ENCODE results near the gene WNT7B.

Gene WNT7B

GRCh38 chr22:45927059-45927458 lies 49.9 kb downstream of the WNT7B start:
- no peak for DNase-seq (ENCODE audit: low read depth in 2 of 2)

DNA sequence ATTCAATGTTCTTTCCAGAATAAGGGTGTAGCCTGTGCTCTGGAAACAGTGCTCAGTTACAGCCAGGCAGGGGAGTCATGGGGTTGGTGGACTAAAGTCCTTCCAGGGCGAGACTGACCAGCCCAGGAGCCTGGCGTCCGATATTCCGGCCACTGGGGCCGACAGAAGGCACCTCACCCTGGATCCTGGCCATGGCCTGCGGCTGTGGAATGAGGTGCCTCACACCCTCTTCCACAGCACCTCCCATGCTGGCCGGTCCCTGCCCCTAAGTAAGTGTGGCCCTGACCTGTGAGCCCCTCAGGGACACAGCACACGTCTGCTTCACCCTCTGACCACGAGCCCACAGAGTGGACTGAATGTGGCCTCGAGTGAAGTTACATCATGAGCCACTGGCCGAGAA lies 50.5 kb downstream of the WNT7B start:
- DNase-seq (ENCODE audit: low read depth in 2 of 2): no peak

- DNase-seq (ENCODE audit: low read depth in 2 of 2): no peak
Observed at GRCh38 chr22:45925811-45926351, 51.1 kb downstream of the WNT7B start.

- no peak for DNase-seq (ENCODE audit: low read depth in 2 of 2)
Observed at GRCh38 chr22:45923835-45924234, 53.1 kb downstream of the WNT7B start.

DNA sequence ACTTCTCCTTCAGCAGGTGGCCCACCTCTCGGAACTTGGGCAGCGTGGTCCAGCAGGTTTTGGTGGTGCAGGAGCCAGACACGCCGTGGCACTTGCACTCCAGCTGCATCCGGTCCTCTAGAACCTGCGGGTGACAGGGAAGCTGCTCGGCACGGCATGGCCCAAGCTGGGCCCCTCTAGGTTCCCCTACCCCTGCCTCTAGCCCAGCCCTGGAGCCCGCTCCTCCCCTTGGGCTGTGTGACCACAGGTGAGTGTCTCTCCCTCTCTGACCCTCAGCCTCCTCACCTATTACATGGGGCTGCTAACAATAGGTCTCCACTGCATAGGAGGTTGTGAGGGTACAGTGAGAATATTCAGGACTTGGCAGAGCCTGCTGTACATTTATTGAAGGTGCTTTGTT lies 53.8 kb downstream of the WNT7B start:
- DNase-seq (ENCODE audit: low read depth in 2 of 2): no peak

DNA sequence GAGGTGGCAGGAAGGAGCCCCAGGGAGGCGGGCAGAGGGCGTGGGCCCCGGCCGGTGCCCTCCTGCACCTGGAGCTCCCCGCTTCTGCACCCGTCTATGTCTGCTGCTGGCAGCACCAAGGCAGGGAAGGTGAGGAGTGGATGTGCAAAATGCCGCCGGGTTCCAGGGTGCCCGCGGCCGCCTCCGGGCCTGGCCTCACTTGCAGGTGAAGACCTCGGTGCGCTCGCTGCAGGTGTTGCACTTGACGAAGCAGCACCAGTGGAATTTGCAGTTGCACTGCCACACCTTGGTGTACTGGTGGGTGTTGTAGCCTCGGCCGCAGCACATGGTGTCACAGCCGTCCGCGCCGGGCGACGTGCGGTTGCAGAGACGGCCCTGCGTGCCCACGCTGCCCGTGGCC lies 54.3 kb downstream of the WNT7B start:
- no peak for DNase-seq (ENCODE audit: low read depth in 2 of 2)

DNA sequence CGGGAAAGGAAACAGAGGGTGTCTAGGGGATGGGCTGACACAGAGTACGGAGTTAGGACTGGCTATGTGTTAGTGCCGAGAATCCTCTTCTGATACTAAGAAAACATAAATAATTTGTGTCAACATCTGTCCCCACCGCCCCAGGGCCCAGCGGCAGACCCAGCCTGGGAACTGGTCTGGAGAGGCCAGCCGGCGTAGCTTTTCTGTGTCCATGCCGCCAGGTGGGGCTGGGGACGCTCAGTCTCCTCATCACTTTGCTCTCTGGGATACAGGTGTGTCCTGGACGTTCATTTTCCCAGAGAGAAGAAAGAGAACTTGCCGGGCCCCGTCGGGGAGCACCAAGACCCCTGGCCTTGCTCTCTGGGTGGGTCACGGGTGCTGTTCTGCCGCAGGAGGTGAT lies 54.7 kb downstream of the WNT7B start:
- DNase-seq (ENCODE audit: low read depth in 2 of 2): no peak

GRCh38 chr22:45919504-45920286 lies 57.3 kb downstream of the WNT7B start:
- DNase-seq (ENCODE audit: low read depth in 2 of 2): no peak

GRCh38 chr22:45918459-45919370 lies 58.2 kb downstream of the WNT7B start:
- no peak for DNase-seq (ENCODE audit: low read depth in 2 of 2)

DNA sequence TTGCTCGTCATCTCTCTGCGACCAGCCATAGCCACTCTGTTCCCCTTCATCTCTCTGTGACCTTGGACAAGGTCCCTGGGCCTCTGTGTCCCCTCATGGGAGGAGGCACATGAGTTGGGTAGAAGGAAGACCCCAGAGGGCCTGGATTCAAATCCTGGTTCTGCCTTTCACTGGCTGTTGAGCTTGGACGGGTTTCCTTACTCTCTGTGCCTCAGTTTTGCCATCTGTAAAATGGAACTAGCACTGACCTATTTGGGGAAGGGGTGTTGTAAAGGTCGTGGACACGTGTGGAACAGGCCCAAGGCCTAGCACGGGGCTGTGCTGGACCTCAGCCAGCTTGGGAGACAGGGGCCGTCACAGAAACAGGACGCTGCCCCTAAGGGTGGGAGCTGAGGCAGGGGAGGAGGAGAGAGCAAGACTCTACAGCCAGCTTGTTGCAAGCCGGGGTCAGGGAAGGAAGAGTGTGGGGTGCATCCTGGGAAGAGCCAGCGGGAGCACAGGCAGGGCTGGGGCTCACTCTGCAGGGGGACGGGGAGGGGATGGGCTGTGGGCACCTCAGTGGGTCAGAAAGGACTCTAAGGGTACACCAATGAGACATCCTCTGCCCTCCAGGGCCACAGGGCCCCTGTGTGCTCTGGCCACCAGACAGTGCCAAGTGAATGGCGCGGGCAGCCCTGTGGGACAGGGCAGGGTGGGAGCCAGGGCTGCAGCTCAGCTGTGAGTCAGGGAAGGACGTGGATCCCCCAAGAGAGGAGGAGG lies 59.1 kb downstream of the WNT7B start:
- no peak for DNase-seq (ENCODE audit: low read depth in 2 of 2)

GRCh38 chr22:45917146-45917545 lies 59.8 kb downstream of the WNT7B start:
- DNase-seq (ENCODE audit: low read depth in 2 of 2): no peak

DNA sequence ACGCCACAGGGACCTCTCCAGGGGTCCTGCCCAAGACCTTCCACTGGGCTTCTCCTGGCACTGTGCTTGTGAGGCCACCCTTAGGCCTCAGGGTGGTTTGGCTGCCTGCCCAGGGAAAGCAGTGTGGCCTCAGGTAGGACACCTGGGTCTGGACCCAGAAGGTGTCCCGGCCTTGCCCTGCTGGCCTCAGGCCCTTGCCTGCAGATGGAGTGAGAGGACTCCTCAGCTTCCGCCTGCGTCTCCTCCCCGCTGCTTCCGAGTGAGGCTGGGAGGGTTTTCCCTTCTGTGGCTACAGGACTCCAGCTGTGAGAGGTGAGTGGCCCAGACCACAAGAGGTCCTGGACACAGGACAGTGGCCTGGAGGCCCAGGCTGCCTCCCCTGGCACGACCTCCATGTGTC lies 60.4 kb downstream of the WNT7B start:
- DNase-seq (ENCODE audit: low read depth in 2 of 2): no peak

- DNase-seq (ENCODE audit: low read depth in 2 of 2): no peak
Observed at GRCh38 chr22:45915841-45916240, 61.1 kb downstream of the WNT7B start.

GRCh38 chr22:45915151-45915550 lies 61.8 kb downstream of the WNT7B start:
- DNase-seq (ENCODE audit: low read depth in 2 of 2): no peak

GRCh38 chr22:45914309-45914708 lies 62.7 kb downstream of the WNT7B start:
- no peak for DNase-seq (ENCODE audit: low read depth in 2 of 2)

GRCh38 chr22:45912910-45913309 lies 64.1 kb downstream of the WNT7B start:
- no peak for DNase-seq (ENCODE audit: low read depth in 2 of 2)

- DNase-seq (ENCODE audit: low read depth in 2 of 2): no peak
Observed at GRCh38 chr22:45911601-45912271, 65.2 kb downstream of the WNT7B start.

DNA sequence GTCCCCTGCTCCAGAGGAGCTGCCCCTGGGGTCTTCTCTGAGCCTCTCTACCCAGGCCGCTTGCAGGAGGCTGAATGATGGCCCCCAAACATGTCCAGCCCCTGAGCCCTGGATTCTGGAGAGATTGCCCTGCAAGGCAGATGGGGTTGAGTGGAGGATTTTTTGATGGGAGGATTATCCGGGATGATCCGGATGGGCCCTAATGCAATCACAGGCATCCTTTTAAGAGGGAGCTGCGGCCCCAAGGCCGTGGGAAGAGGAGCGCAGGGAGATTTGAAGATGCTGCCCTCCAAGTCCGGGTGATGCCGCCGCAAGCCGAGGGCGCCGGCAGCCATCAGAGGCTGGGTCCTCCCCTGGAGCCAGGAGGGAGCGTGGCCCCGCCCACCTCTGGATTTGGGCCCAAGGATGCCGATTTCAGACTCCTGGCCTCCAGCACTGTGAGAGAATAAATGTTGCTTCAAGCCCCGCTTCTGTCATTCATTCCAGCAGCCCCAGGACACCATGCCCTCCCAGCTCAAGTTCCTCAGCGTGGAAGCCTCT lies 66.0 kb downstream of the WNT7B start:
- no peak for DNase-seq (ENCODE audit: low read depth in 2 of 2)

- DNase-seq (ENCODE audit: low read depth in 2 of 2): no peak
Observed at GRCh38 chr22:45908961-45909360, 68.0 kb downstream of the WNT7B start.

DNA sequence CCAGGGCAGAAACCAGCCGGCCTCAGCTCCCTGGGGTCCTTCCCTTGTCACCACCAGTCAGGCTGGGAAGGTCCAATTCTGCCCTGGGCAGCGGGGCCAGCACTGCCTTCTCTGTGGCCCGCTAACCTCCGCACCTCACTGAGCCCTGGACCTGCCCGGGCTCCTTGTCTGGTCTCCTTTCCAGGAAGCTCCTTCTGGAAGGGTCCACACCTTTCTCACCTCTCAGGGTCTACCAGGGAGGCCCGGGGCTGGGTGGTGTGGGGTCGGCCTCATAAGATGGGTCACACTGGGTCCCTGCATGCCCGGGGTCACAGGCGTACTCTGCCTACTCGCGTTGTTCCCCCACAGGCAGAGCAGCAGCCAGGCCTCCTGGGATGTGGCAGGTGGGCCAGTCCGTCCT lies 69.0 kb downstream of the WNT7B start:
- DNase-seq (ENCODE audit: low read depth in 2 of 2): no peak

DNA sequence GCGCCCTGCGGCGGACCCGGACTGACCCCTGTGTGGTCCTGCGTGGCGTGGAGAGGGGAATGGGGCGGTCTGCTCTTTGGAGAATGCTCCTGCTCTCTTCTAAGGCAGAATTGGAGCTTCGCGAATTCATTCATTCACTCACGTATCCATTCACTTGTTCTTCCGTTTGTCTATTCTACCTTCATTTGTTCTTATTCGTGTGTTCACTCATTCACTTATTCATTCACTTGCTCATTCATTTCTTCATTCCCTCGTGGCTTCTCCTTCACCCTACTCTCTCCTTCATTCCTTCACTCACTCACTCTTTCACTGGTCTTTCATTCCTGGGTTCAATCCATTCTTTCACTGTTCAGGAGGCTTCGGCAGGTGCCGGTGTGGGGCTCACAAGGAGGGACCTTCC lies 69.6 kb downstream of the WNT7B start:
- no peak for DNase-seq (ENCODE audit: low read depth in 2 of 2)
